SU-DHL-6 (cell line): ENCODE measurements around the gene HMGN1.

Source experiments
- EZH2phosphoT487 ChIP-seq: fragments of 200-600 bp; sonication (generic), shearing (Covaris generic); conservative IDR thresholded peaks from 2 replicates; pipeline ENCODE4 v1.6.1; 2018; ENCODE audit warnings: mild to moderate bottlenecking, antibody characterized with exemption, low read length, moderate library complexity, mixed read lengths
- TF ChIP-seq, protein P1 (sequence below): fragments of 200-600 bp; sonication (generic); IDR thresholded peaks from one replicate; pipeline ENCODE4 v1.5.1; 2017; ENCODE audit warnings: antibody characterized with exemption, mild to moderate bottlenecking, low read length, moderate library complexity; ENCODE audit not compliant: insufficient read depth, poor library complexity, severe bottlenecking

DNA sequence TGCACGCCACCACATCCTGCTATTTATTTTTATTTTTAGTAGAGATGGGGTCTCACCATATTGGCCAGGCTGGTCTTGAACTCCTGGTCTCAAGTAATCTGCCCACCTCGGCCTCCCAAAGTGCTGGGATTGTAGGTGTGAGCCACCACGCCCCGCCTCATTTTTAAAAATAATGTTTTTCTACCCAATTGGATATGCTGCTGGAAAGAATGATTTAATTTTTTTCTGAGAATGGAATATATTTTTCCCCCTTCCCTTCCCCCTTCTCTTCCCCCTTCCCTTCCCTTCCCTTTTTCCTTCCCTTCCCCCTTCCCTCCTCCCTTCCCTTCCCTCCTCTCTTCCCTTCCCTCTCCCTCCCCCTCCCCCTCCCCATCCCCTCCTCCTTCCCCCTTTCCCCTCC is 17.7 kb upstream of the HMGN1 start:
- TF ChIP-seq, protein P1, sequence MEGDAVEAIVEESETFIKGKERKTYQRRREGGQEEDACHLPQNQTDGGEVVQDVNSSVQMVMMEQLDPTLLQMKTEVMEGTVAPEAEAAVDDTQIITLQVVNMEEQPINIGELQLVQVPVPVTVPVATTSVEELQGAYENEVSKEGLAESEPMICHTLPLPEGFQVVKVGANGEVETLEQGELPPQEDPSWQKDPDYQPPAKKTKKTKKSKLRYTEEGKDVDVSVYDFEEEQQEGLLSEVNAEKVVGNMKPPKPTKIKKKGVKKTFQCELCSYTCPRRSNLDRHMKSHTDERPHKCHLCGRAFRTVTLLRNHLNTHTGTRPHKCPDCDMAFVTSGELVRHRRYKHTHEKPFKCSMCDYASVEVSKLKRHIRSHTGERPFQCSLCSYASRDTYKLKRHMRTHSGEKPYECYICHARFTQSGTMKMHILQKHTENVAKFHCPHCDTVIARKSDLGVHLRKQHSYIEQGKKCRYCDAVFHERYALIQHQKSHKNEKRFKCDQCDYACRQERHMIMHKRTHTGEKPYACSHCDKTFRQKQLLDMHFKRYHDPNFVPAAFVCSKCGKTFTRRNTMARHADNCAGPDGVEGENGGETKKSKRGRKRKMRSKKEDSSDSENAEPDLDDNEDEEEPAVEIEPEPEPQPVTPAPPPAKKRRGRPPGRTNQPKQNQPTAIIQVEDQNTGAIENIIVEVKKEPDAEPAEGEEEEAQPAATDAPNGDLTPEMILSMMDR: no peak
- TF ChIP-seq EZH2phosphoT487: no peak
